Right lobe of liver (tissue), 6 donors: ENCODE results near the gene DNAJA2. TPM values are rescaled to one million over a fixed set of nuclear protein-coding genes. Genes with fewer than 3 reads are reported as not detected.

Experiments
- ATAC-seq, 4 donors: fragments of 200-7000 bp; cut with Tn5 transposase; one replicate each; pipeline ENCODE4 v1.9.1; 2020; ENCODE audit warnings: mild to moderate bottlenecking in 4 of 4, moderate library complexity in 4 of 4
- DNase-seq, 3 donors: peaks; one replicate each; pipeline ENCODE4 v3.0.0-alpha.2; 2020
- H3K27ac ChIP-seq, 3 donors: fragments of 200-600 bp; one replicate each; pipeline ENCODE4 v1.8.0; 2022
- H3K27me3 ChIP-seq, 2 donors: fragments of 200-600 bp; one replicate each; pipeline ENCODE4 v1.8.0; 2022
- H3K36me3 ChIP-seq, 4 donors: fragments of 200-600 bp; sonication (generic) in 1 of 4; one replicate each; pipeline versions ENCODE4 v1.5.1 to v1.8.0; 2017 to 2022; ENCODE audit warnings: control low read depth in 1 of 4
- H3K4me1 ChIP-seq, 4 donors: fragments of 200-600 bp; sonication (generic) in 1 of 4; one replicate each; pipeline versions ENCODE4 v1.5.1 to v1.8.0; 2017 to 2022; ENCODE audit warnings: control low read depth in 1 of 4
- H3K4me3 ChIP-seq, 3 donors: fragments of 200-600 bp; one replicate each; pipeline ENCODE4 v1.8.0; 2022
- H3K9me3 ChIP-seq, 4 donors: fragments of 200-600 bp; sonication (generic) in 1 of 4; one replicate each; pipeline versions ENCODE4 v1.5.1 to v1.8.0; 2017 to 2022; ENCODE audit warnings: control low read depth in 1 of 4
- CTCF ChIP-seq, 4 donors: fragments of 200-600 bp in 3 of 4; fragments of 450-650 bp in 1 of 4; IDR thresholded peaks; one replicate each; pipeline versions ENCODE4 v1.5.1 to v1.8.0; 2016 to 2022; ENCODE audit warnings: antibody characterized with exemption in 4 of 4, mild to moderate bottlenecking in 2 of 4
- POLR2A ChIP-seq: fragments of 450-650 bp; IDR thresholded peaks from one replicate; pipeline ENCODE4 v1.6.1; 2017; ENCODE audit warnings: antibody characterized with exemption, mild to moderate bottlenecking
- WGBS: methylation state at CpG from one replicate; pipeline ENCODE4 v1.1.6; 2018; ENCODE audit warnings: low coverage, low lambda C conversion rate; ENCODE audit not compliant: insufficient coverage; ENCODE audit errors: missing lambda C conversion rate; 5-methylcytosine and 5-hydroxymethylcytosine counted together
- intact Hi-C, 2 donors: fragments of 100-400 bp; cut with DNase I; formaldehyde crosslinking; loops; one replicate each; pipeline versions ENCODE4 v1.11.2 to v1.14.1; 2022
- total RNA-seq, 6 experiments: library from RNA; depleted of rRNA in 2 of 6; stranded (reverse); fragments of >200 nt in 2 of 6; fragmentation: NEBNext Ultra II Directional in 3 of 6; extraction: Animal tissue kit (Norgen Biotek cat#: 25700) in 3 of 6; gene quantifications; one replicate each; pipeline versions ENCODE4 v1.1.0 to v1.2.4, GENCODE V29; 2016 to 2023
- donor health status: DM: no; HTN: yes; CAD: no.
- donor health status: DM: no; HTN: no; CAD: no.
- donor health status: DM: no; HTN: no; CAD: no.
- donor health status: DM: no; HTN: yes; CAD: no.
- donor health status: DM: no; HTN: yes; CAD: no.

The DNAJA2 gene
- total RNA-seq, 6 experiments from 2014 or later = 25.3 to 38.3 (median 32.0) TPM

- no peak for TF ChIP-seq POLR2A
- TF ChIP-seq CTCF (IDR thresholded peaks at IDR 0.05) = no peak
- H3K4me3 ChIP-seq = no peak overlapping the region
- peak overlapping the region in 2 of 3 donors; percentile 68 to 86 for H3K27ac ChIP-seq
- no peaks in the 10 kb centered on the region for H3K27me3 ChIP-seq
- DNase-seq (no peak), ATAC-seq (peak; percentile 15 to 57 (median 36))
- H3K9me3 ChIP-seq = no peaks in the 10 kb centered on the region
- WGBS = 20% methylated on average over 7 of the region's 9 CpGs
- H3K36me3 ChIP-seq = peaks cover 0 to 50% (median 27%) of the 10 kb centered on the region in 4 donors
- H3K4me1 ChIP-seq = peaks cover 0 to 39% (median 6%) of the 10 kb centered on the region in 4 donors
- intact Hi-C loops = loop anchor here in 1 of 2 donors (5.0 kb wide), 1 partner anchor 68 kb away; no protein-coding TSS in a partner anchor
Measured at GRCh38 chr16:46920402-46921068, 52.9 kb downstream of the DNAJA2 start.

- intact Hi-C loops = no loop called here
- Histone ChIP-seq H3K4me1 (peaks cover 0 to 39% (median 6%) of the 10 kb centered on the region in 4 donors), H3K4me3 (no peak overlapping the region), H3K36me3 (peaks cover 0 to 48% (median 23%) of the 10 kb centered on the region in 4 donors), H3K27me3 (no peaks in the 10 kb centered on the region), H3K9me3 (no peaks in the 10 kb centered on the region), H3K27ac (peak overlapping the region; percentile 51 to 86 (median 76))
- TF ChIP-seq CTCF (IDR thresholded peaks at IDR 0.05) (peak; percentile 16 to 43 (median 30)), POLR2A (no peak)
- DNase-seq (peak; percentile 72 to 89 (median 78)), ATAC-seq (peak; percentile 89 to 93 (median 92))
- 46% methylated on average over 14 of the region's 21 CpGs for WGBS
Measured at GRCh38 chr16:46918905-46919792, 54.3 kb downstream of the DNAJA2 start.

- H3K27me3 ChIP-seq = no peaks in the 10 kb centered on the region
- ATAC-seq = peak in 2 of 4 donors; percentile 1 to 4
- intact Hi-C loops = no loop called here
- TF ChIP-seq POLR2A (no peak), CTCF (IDR thresholded peaks at IDR 0.05) (no peak)
- H3K4me3 ChIP-seq = no peak overlapping the region
- 80% methylated on average over 1 of the region's 11 CpGs for WGBS
- no peaks in the 10 kb centered on the region for H3K9me3 ChIP-seq
- peaks cover 0 to 39% (median 6%) of the 10 kb centered on the region in 4 donors for H3K4me1 ChIP-seq
- no peak for DNase-seq
- peak overlapping the region; percentile 51 to 86 (median 76) for H3K27ac ChIP-seq
- H3K36me3 ChIP-seq = peaks cover 0 to 47% (median 18%) of the 10 kb centered on the region in 4 donors
Measured at GRCh38 chr16:46918400-46918799, 55.1 kb downstream of the DNAJA2 start.

GRCh38 chr16:46916980-46917379, 56.5 kb downstream of the DNAJA2 start:
- Histone ChIP-seq H3K27ac (no peak overlapping the region), H3K9me3 (no peaks in the 10 kb centered on the region), H3K4me3 (no peak overlapping the region), H3K36me3 (peaks cover 0 to 47% (median 20%) of the 10 kb centered on the region in 4 donors), H3K27me3 (no peaks in the 10 kb centered on the region), H3K4me1 (peaks cover 0 to 38% (median 6%) of the 10 kb centered on the region in 4 donors)
- ATAC-seq (no peak), DNase-seq (no peak)
- intact Hi-C loops = no loop called here
- TF ChIP-seq POLR2A (no peak), CTCF (IDR thresholded peaks at IDR 0.05) (no peak)
- 100% methylated on average over 2 of the region's 3 CpGs for WGBS
